ENCODE results near the gene SAMD13.

The SAMD13 gene

DNA sequence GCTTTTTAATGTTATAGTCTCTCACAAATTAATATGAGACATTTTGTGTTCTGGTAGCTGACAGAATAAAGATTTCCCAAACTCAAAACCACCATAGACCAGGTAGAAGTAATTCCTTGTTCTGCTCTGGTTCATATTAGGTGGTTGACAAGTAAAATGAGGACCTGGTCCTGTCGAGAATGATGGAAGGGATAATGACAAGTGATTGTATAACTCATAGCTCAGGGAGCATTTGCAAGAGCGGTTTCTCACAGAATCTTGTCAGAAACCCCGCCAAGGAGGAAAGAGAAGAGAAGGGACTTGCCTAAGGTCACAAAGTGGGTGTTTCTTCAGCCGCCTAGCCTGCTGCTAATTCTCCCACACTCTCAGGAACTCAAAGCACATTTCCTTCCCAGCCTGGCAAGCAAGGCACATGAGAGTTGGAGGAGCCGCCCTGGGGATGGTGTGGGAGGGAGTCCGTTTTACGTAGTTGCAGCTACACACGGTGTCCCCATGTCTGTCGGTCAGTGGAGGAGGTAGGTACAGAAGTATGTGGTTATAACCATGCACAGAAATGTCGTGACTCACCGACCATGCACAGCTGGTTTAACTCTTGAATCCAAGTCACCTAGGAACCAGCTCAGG is 46.5 kb downstream of the SAMD13 start:
- no peak overlapping the region for H3K4me2 ChIP-seq (ENCODE audit: low read length)
- no peak overlapping the region for H3K4me3 ChIP-seq (ENCODE audit: low read length)
- TF ChIP-seq, protein P1, sequence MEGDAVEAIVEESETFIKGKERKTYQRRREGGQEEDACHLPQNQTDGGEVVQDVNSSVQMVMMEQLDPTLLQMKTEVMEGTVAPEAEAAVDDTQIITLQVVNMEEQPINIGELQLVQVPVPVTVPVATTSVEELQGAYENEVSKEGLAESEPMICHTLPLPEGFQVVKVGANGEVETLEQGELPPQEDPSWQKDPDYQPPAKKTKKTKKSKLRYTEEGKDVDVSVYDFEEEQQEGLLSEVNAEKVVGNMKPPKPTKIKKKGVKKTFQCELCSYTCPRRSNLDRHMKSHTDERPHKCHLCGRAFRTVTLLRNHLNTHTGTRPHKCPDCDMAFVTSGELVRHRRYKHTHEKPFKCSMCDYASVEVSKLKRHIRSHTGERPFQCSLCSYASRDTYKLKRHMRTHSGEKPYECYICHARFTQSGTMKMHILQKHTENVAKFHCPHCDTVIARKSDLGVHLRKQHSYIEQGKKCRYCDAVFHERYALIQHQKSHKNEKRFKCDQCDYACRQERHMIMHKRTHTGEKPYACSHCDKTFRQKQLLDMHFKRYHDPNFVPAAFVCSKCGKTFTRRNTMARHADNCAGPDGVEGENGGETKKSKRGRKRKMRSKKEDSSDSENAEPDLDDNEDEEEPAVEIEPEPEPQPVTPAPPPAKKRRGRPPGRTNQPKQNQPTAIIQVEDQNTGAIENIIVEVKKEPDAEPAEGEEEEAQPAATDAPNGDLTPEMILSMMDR (IDR thresholded peaks at IDR 0.05; ENCODE audit: low read depth, low read length, poor library complexity, severe bottlenecking) = no peak
- TF ChIP-seq EZH2phosphoT487 (IDR thresholded peaks at IDR 0.05; ENCODE audit: borderline replicate concordance, low read length) = no peak

DNA sequence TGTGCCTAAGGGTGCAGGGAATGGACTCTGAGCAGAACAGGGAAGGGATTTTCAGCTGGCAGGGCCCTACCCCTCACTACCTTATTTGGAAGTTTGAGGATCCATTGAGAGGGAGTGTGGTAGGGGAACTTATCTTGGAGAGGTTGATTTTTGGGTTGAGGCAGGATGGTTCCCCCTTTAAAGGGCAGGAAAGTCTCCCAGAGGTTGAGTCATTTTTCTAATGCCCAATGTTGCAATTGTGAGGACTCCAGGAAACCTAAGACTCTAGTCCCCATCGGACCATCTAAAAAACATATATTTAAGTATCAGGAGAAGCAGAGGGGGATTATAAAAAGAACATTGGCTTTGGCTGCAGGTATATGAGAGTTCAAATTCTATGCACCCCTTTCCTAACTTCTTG is 47.3 kb downstream of the SAMD13 start:
- no peak for TF ChIP-seq EZH2phosphoT487 (IDR thresholded peaks at IDR 0.05; ENCODE audit: borderline replicate concordance, low read length)
- TF ChIP-seq, protein P1 (IDR thresholded peaks at IDR 0.05; ENCODE audit: low read depth, low read length, poor library complexity, severe bottlenecking) = no peak
- no peak overlapping the region for H3K27ac ChIP-seq (ENCODE audit: low read depth, low read length)

More for the DNA sequence above, 46.5 kb downstream of the SAMD13 start:
- no peaks in the 10 kb centered on the region for H3K9me2 ChIP-seq (replicated peaks; ENCODE audit: control insufficient read depth, low read length)
- H3K36me3 ChIP-seq (ENCODE audit: control insufficient read depth, low read length) = no peaks in the 10 kb centered on the region
- H4K20me1 ChIP-seq (ENCODE audit: control insufficient read depth, insufficient read depth, low read depth, low read length) = no peaks in the 10 kb centered on the region
- no peak overlapping the region for H3K27ac ChIP-seq (ENCODE audit: low read depth, low read length)
- no peaks in the 10 kb centered on the region for H3F3A ChIP-seq (ENCODE audit: control insufficient read depth, insufficient read depth)
- H3K9me3 ChIP-seq (ENCODE audit: control insufficient read depth, insufficient read depth, low read length) = no peaks in the 10 kb centered on the region
- H3K4me1 ChIP-seq (ENCODE audit: control insufficient read depth, low read length) = no peaks in the 10 kb centered on the region
- no peaks in the 10 kb centered on the region for H3K27me3 ChIP-seq (ENCODE audit: control insufficient read depth, low read length)
- H3K79me2 ChIP-seq (ENCODE audit: control insufficient read depth, low read length) = no peaks in the 10 kb centered on the region

DNA sequence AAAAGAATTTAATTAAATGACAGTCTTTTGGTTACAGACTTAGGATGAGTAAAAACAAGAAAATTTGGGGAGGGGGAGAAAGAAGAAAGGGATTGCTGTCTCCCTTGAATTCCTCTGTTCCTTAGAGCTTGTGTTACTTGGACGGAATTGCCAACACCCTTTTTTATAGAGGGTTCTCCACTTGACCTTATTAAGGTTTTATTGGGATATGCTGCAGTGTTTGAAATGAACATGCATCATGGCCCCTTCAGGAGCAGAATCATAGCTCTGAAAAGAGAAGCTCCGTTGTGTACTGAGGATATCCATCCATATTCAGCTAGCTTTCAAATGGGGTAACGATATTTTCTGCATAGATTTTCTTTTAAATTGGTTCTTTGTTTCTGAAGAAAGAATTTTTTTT is 48.6 kb downstream of the SAMD13 start:
- Histone ChIP-seq H3K27ac (ENCODE audit: low read depth, low read length) (no peak overlapping the region), H3K36me3 (ENCODE audit: control insufficient read depth, low read length) (no peaks in the 10 kb centered on the region), H3K4me1 (ENCODE audit: control insufficient read depth, low read length) (no peaks in the 10 kb centered on the region), H4K20me1 (ENCODE audit: control insufficient read depth, insufficient read depth, low read depth, low read length) (no peaks in the 10 kb centered on the region), H3K9me2 (replicated peaks; ENCODE audit: control insufficient read depth, low read length) (no peaks in the 10 kb centered on the region), H3K9me3 (ENCODE audit: control insufficient read depth, insufficient read depth, low read length) (no peaks in the 10 kb centered on the region), H3F3A (ENCODE audit: control insufficient read depth, insufficient read depth) (no peaks in the 10 kb centered on the region), H3K4me2 (ENCODE audit: low read length) (no peak overlapping the region), H3K27me3 (ENCODE audit: control insufficient read depth, low read length) (no peaks in the 10 kb centered on the region), H3K4me3 (ENCODE audit: low read length) (no peak overlapping the region), H3K79me2 (ENCODE audit: control insufficient read depth, low read length) (no peaks in the 10 kb centered on the region)
- TF ChIP-seq, protein P1 (IDR thresholded peaks at IDR 0.05; ENCODE audit: low read depth, low read length, poor library complexity, severe bottlenecking) = no peak
- TF ChIP-seq EZH2phosphoT487 (IDR thresholded peaks at IDR 0.05; ENCODE audit: borderline replicate concordance, low read length) = no peak

More for the DNA sequence above, 47.3 kb downstream of the SAMD13 start:
- H3K4me3 ChIP-seq (ENCODE audit: low read length) = no peak overlapping the region
- H3K9me3 ChIP-seq (ENCODE audit: control insufficient read depth, insufficient read depth, low read length) = no peaks in the 10 kb centered on the region
- H3K79me2 ChIP-seq (ENCODE audit: control insufficient read depth, low read length) = no peaks in the 10 kb centered on the region
- no peaks in the 10 kb centered on the region for H3K36me3 ChIP-seq (ENCODE audit: control insufficient read depth, low read length)
- no peaks in the 10 kb centered on the region for H3K27me3 ChIP-seq (ENCODE audit: control insufficient read depth, low read length)
- no peaks in the 10 kb centered on the region for H3K4me1 ChIP-seq (ENCODE audit: control insufficient read depth, low read length)
- H3K9me2 ChIP-seq (replicated peaks; ENCODE audit: control insufficient read depth, low read length) = no peaks in the 10 kb centered on the region
- H4K20me1 ChIP-seq (ENCODE audit: control insufficient read depth, insufficient read depth, low read depth, low read length) = no peaks in the 10 kb centered on the region
- H3F3A ChIP-seq (ENCODE audit: control insufficient read depth, insufficient read depth) = no peaks in the 10 kb centered on the region
- no peak overlapping the region for H3K4me2 ChIP-seq (ENCODE audit: low read length)
